Measurements from ENCODE around the gene ACKR1. TPM values are rescaled to one million over a fixed set of nuclear protein-coding genes. Genes with fewer than 3 reads are reported as not detected.

The ACKR1 gene
- total and polyA plus RNA-seq, 4 donors = 12.1 to 119 (median 53.1) TPM

GRCh38 chr1:159222075-159222865 is 17.6 kb downstream of the ACKR1 start:
- H3K9ac ChIP-seq (ENCODE audit: insufficient read depth in 1 of 2, low read length in 2 of 2) = no peak overlapping the region
- ATAC-seq (ENCODE audit: insufficient read depth, low FRiP score) (no peak), DNase-seq (no peak)
- TF ChIP-seq CTCF (IDR thresholded peaks at IDR 0.05; ENCODE audit: control extremely low read depth, extremely low read depth) = no peak
- H3K4me1 ChIP-seq (ENCODE audit: control insufficient read depth in 5 of 5, insufficient read depth in 5 of 5, low read length in 5 of 5) = no peaks in the 10 kb centered on the region
- H3K27me3 ChIP-seq (ENCODE audit: control insufficient read depth in 3 of 3, insufficient read depth in 3 of 3, low read length in 2 of 3) = no peaks in the 10 kb centered on the region
- H3K27ac ChIP-seq (ENCODE audit: low read depth in 1 of 2, low read length in 1 of 2) = no peak overlapping the region
- 81 to 89% methylated on average over 5 of the region's 5 CpGs for WGBS, 2 donors
- H3K4me3 ChIP-seq = no peak overlapping the region
- peaks cover 0 to 2% (median 0%) of the 10 kb centered on the region in 4 donors for H3K9me3 ChIP-seq (ENCODE audit: control insufficient read depth in 4 of 4, insufficient read depth in 3 of 4, low read length in 3 of 4)
- H3K36me3 ChIP-seq (ENCODE audit: control insufficient read depth in 4 of 4, insufficient read depth in 4 of 4, low read length in 4 of 4) = no peaks in the 10 kb centered on the region

DNA sequence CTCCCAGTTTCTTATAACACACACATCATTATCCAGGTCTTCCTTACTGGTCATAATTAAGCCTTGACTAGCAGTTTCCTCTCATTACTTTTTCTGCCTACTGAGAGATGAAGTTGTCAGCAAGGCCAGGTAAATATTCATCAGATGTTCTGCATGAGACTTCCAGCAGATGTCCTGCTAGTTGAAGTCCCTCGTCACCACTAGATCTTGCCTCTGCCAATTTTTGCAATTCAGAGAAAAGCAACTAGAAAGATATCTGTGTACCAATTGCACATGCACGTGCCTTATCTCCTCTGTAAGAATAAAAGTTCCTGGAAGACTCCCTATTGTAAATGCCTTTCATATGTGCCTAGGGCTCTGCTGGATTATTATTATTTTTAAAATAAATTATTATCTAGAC is 18.3 kb downstream of the ACKR1 start:
- no peak for DNase-seq
- no peak for ATAC-seq (ENCODE audit: insufficient read depth, low FRiP score)
- H3K4me3 ChIP-seq = no peak overlapping the region
- peaks cover 0 to 2% (median 0%) of the 10 kb centered on the region in 4 donors for H3K9me3 ChIP-seq (ENCODE audit: control insufficient read depth in 4 of 4, insufficient read depth in 3 of 4, low read length in 3 of 4)
- no peaks in the 10 kb centered on the region for H3K4me1 ChIP-seq (ENCODE audit: control insufficient read depth in 5 of 5, insufficient read depth in 5 of 5, low read length in 5 of 5)
- WGBS, 2 donors = 55 to 63% methylated on average over 2 of the region's 2 CpGs
- TF ChIP-seq CTCF (IDR thresholded peaks at IDR 0.05; ENCODE audit: control extremely low read depth, extremely low read depth) = no peak
- no peaks in the 10 kb centered on the region for H3K27me3 ChIP-seq (ENCODE audit: control insufficient read depth in 3 of 3, insufficient read depth in 3 of 3, low read length in 2 of 3)
- H3K27ac ChIP-seq (ENCODE audit: low read depth in 1 of 2, low read length in 1 of 2) = no peak overlapping the region
- no peak overlapping the region for H3K9ac ChIP-seq (ENCODE audit: insufficient read depth in 1 of 2, low read length in 2 of 2)
- H3K36me3 ChIP-seq (ENCODE audit: control insufficient read depth in 4 of 4, insufficient read depth in 4 of 4, low read length in 4 of 4) = no peaks in the 10 kb centered on the region

DNA sequence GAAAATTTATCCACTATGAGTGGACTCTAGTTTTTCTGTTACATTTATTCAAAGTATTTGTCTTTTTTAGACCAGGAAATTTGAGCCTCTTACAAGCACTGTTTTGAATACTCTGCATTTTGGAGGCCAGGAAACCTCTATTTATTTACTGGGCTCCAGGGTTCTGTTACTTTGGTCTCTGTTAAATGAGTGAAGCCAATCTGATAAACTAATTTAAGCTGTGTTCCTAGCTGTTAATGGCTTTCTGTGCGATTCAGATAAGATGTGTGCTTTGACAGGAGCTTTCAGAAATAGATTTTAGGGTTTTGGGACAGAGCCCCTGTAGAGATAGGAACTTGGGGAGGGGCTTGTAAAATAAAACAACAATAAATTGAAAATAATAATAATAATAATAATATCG is 23.9 kb downstream of the ACKR1 start:
- ATAC-seq (ENCODE audit: insufficient read depth, low FRiP score) = no peak
- WGBS, 2 donors = 49 to 65% methylated on average over 2 of the region's 2 CpGs
- Histone ChIP-seq H3K9me3 (ENCODE audit: control insufficient read depth in 4 of 4, insufficient read depth in 3 of 4, low read length in 3 of 4) (no peaks in the 10 kb centered on the region), H3K4me1 (ENCODE audit: control insufficient read depth in 5 of 5, insufficient read depth in 5 of 5, low read length in 5 of 5) (peaks cover 0 to 4% (median 0%) of the 10 kb centered on the region in 5 donors), H3K27me3 (ENCODE audit: control insufficient read depth in 3 of 3, insufficient read depth in 3 of 3, low read length in 2 of 3) (no peaks in the 10 kb centered on the region), H3K27ac (ENCODE audit: low read depth in 1 of 2, low read length in 1 of 2) (no peak overlapping the region), H3K9ac (ENCODE audit: insufficient read depth in 1 of 2, low read length in 2 of 2) (no peak overlapping the region), H3K36me3 (ENCODE audit: control insufficient read depth in 4 of 4, insufficient read depth in 4 of 4, low read length in 4 of 4) (no peaks in the 10 kb centered on the region), H3K4me3 (no peak overlapping the region)
- no peak for TF ChIP-seq CTCF (IDR thresholded peaks at IDR 0.05; ENCODE audit: control extremely low read depth, extremely low read depth)
- no peak for DNase-seq
